Left lung (tissue), 10 donors: Measurements from ENCODE around the gene DMD. TPM values are rescaled to one million over a fixed set of nuclear protein-coding genes. Genes with fewer than 3 reads are reported as not detected.

Experiments used
- ATAC-seq: fragments of 200-7000 bp; cut with Tn5 transposase; one replicate; pipeline ENCODE4 v1.9.1; 2020; ENCODE audit warnings: moderate library complexity
- DNase-seq, 4 donors: peaks; one replicate each; pipeline ENCODE4 v3.0.0-alpha.2; 2013 to 2020
- H3K27ac ChIP-seq, 2 donors: fragments of 200-600 bp; sonication (generic) in 1 of 2; one replicate each; pipeline versions ENCODE4 v1.5.0 to v1.8.0; 2020 to 2021
- H3K27me3 ChIP-seq, 2 donors: fragments of 200-600 bp; sonication (generic) in 1 of 2; one replicate each; pipeline versions ENCODE4 v1.5.0 to v1.8.0; 2020 to 2021
- H3K36me3 ChIP-seq, 2 donors: fragments of 200-600 bp; sonication (generic) in 1 of 2; one replicate each; pipeline versions ENCODE4 v1.5.0 to v1.8.0; 2020 to 2021
- H3K4me1 ChIP-seq, 2 donors: fragments of 200-600 bp; one replicate each; pipeline ENCODE4 v1.8.0; 2021
- H3K4me3 ChIP-seq, 2 donors: fragments of 200-600 bp; sonication (generic) in 1 of 2; one replicate each; pipeline versions ENCODE4 v1.5.0 to v1.8.0; 2020 to 2021; ENCODE audit warnings: mild to moderate bottlenecking in 1 of 2
- H3K9me3 ChIP-seq, 2 donors: fragments of 200-600 bp; sonication (generic) in 1 of 2; one replicate each; pipeline versions ENCODE4 v1.5.0 to v1.8.0; 2020 to 2021
- intact Hi-C, 2 donors: fragments of 100-400 bp; cut with DNase I; formaldehyde crosslinking; loops; one replicate each; pipeline versions ENCODE4 v1.11.2 to v1.14.2; 2022
- polyA plus RNA-seq, 6 donors: library from polyadenylated mRNA; unstranded; fragments of 120-200 nt; gene quantifications; one replicate each; pipeline ENCODE4 v1.2.1, GENCODE V29; 2013; ENCODE audit not compliant: insufficient read length in 6 of 6
- total RNA-seq, 2 donors: library from RNA; stranded (reverse); fragmentation: NEBNext Ultra II Directional; extraction: Animal tissue kit (Norgen Biotek cat#: 25700); gene quantifications; one replicate each; pipeline ENCODE4 v1.2.1, GENCODE V29; 2021
- TF ChIP-seq, protein P1 (sequence below), 2 donors: fragments of 200-600 bp; sonication (generic) in 1 of 2; IDR thresholded peaks; one replicate each; pipeline versions ENCODE4 v1.5.0 to v1.8.0; 2021; ENCODE audit warnings: antibody characterized with exemption in 2 of 2
- donor health status: DM: no; HTN: yes; CAD: no.
- donor health status: DM: no; HTN: no; CAD: no.

The DMD gene
- total and polyA plus RNA-seq, 8 donors = 16.6 to 68.8 (median 54.0) TPM

DNA sequence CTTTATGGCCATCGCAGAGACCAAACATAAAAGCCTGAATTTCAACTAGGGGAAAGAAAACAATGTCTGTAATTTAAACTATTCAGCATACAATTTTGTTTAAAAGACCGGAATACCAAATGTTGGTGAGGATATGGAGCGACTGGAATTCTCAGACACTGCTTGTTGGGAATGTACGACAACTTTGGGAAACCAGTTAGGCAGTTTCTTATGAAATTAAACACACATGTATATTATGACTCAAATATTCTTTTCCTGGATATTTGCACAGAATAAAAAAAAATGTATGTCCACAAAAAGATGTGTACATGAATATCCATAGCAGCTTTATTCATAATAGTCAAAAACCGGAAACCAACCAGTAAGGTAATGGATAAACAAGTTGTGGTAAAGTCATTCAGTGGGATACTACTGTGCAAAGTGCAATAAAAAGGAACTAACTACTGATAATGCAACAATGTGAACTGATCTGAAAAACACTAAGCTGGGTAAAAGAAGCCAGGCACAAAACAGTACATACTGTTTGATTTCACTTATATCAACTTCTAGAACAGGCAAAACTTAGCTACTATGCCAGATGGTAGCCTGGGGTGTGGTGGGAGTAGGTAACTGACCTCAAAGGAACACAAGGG, 1986.9 kb downstream of the DMD start:
- no peak overlapping the region for H3K27ac ChIP-seq
- H3K9me3 ChIP-seq = no peaks in the 10 kb centered on the region
- DNase-seq (no peak), ATAC-seq (no peak)
- TF ChIP-seq, protein P1, sequence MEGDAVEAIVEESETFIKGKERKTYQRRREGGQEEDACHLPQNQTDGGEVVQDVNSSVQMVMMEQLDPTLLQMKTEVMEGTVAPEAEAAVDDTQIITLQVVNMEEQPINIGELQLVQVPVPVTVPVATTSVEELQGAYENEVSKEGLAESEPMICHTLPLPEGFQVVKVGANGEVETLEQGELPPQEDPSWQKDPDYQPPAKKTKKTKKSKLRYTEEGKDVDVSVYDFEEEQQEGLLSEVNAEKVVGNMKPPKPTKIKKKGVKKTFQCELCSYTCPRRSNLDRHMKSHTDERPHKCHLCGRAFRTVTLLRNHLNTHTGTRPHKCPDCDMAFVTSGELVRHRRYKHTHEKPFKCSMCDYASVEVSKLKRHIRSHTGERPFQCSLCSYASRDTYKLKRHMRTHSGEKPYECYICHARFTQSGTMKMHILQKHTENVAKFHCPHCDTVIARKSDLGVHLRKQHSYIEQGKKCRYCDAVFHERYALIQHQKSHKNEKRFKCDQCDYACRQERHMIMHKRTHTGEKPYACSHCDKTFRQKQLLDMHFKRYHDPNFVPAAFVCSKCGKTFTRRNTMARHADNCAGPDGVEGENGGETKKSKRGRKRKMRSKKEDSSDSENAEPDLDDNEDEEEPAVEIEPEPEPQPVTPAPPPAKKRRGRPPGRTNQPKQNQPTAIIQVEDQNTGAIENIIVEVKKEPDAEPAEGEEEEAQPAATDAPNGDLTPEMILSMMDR (IDR thresholded peaks at IDR 0.05) = no peak
- no peaks in the 10 kb centered on the region for H3K27me3 ChIP-seq
- no peaks in the 10 kb centered on the region for H3K36me3 ChIP-seq
- intact Hi-C loops = no loop called here
- no peaks in the 10 kb centered on the region for H3K4me1 ChIP-seq
- H3K4me3 ChIP-seq = no peak overlapping the region

DNA sequence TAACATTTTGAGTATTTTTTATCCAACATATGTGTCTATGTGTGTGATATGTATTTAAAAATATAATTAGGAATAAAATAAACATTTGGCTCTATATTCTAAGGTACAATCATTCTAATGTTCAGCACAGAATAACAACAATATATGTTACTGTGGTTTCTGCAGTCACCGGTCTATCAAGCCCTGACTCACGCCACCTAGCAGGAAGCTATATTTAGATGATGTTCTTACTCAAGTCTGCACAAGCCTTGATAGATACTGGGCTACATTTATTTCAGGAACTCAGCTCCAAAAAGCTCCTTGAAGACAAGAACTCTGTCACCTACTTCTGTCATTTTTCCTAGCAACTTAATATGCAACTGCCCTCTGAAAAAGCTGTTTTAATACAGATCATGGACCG, 1987.5 kb downstream of the DMD start:
- no peak for ATAC-seq
- intact Hi-C loops = no loop called here
- no peak for DNase-seq
- TF ChIP-seq, protein P1 (IDR thresholded peaks at IDR 0.05) = no peak
- Histone ChIP-seq H3K9me3 (no peaks in the 10 kb centered on the region), H3K27ac (no peak overlapping the region), H3K27me3 (no peaks in the 10 kb centered on the region), H3K4me1 (no peaks in the 10 kb centered on the region), H3K36me3 (no peaks in the 10 kb centered on the region), H3K4me3 (no peak overlapping the region)

DNA sequence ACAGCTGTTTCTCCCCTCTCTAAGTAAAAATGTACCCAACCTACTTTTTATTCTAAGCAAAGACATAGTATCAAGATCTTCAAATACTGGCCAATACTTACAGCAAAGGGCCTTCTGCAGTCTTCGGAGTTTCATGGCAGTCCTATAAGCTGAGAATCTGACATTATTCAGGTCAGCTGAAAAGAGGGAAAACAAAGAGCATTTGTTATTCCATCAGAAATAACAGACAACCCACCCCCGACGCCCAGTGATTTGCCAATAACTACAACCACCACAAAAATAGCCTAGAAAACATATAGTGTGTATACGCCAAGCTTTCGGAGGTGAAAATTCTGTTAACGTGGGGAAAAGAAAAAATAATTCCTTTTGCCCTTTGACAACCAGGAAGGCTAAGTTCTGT, 1988.4 kb downstream of the DMD start:
- H3K9me3 ChIP-seq = no peaks in the 10 kb centered on the region
- no peaks in the 10 kb centered on the region for H3K36me3 ChIP-seq
- H3K4me1 ChIP-seq = no peaks in the 10 kb centered on the region
- DNase-seq = no peak
- TF ChIP-seq, protein P1 (IDR thresholded peaks at IDR 0.05) = no peak
- H3K4me3 ChIP-seq = no peak overlapping the region
- intact Hi-C loops = no loop called here
- H3K27me3 ChIP-seq = no peaks in the 10 kb centered on the region
- no peak overlapping the region for H3K27ac ChIP-seq
- ATAC-seq = no peak

DNA sequence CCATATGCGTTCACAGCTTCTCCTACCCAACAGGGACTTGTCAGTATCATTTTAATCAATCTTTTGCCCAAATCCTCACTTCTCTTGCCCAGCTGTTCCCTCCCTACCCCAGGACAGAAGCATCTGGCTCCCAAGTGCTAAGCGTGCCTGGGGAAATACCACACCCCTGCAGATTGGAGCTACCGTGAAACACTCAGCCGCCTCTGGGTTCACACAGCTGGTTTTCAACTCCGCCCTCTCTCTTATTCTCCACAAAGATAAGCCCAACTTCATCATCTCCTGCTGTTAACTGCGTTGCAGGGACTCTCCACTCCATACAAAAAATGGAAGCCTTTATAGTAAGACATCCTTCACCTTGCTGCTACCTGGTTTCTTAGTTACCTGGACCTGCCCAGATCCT, 1992.2 kb downstream of the DMD start:
- ATAC-seq (no peak), DNase-seq (no peak)
- Histone ChIP-seq H3K36me3 (no peaks in the 10 kb centered on the region), H3K9me3 (no peaks in the 10 kb centered on the region), H3K4me1 (no peaks in the 10 kb centered on the region), H3K4me3 (no peak overlapping the region), H3K27me3 (no peaks in the 10 kb centered on the region), H3K27ac (no peak overlapping the region)
- intact Hi-C loops = loop anchor here in 1 of 2 donors (10.0 kb wide), 1 partner anchor 436 kb away; no protein-coding TSS in a partner anchor
- TF ChIP-seq, protein P1 (IDR thresholded peaks at IDR 0.05) = no peak

DNA sequence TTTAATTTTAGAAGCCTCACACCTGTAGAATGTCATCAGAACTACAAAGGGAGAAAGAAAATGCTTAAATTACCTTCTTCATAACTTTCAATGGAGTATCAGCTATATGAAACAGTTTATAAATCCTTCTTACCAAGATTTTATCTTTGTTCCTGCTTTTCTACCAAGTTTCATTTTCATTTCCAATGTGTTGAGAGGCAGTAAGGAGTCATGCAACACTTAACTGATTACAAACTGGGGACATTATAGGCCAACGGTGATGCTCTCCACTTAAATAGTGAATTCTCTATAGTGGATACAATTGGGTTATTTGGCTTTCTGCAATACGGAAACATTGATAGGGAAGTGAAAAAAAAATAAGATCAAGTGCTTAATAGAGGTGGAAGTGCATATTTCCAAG, 1994.3 kb downstream of the DMD start:
- no peaks in the 10 kb centered on the region for H3K27me3 ChIP-seq
- intact Hi-C loops = loop anchor here in 1 of 2 donors (10.0 kb wide), 1 partner anchor 438 kb away; no protein-coding TSS in a partner anchor

More for the DNA sequence above, 1994.3 kb downstream of the DMD start:
- Histone ChIP-seq H3K36me3 (no peaks in the 10 kb centered on the region), H3K4me1 (no peaks in the 10 kb centered on the region), H3K4me3 (no peak overlapping the region), H3K9me3 (no peaks in the 10 kb centered on the region), H3K27ac (no peak overlapping the region)
- DNase-seq = no peak
- ATAC-seq = no peak
- TF ChIP-seq, protein P1 (IDR thresholded peaks at IDR 0.05) = no peak
